IMR-90 (cell line): Measurements from ENCODE around the gene DAPK1.

Experiments used
- CEBPB ChIP-seq: IDR thresholded peaks from 2 replicates; pipeline ENCODE4 v1.6.1; 2012; ENCODE audit warnings: low read depth, low read length, improper control_type of control experiment
- CTCF ChIP-seq: conservative IDR thresholded peaks from 2 replicates; pipeline ENCODE4 v1.5.1; 2012; ENCODE audit warnings: mild to moderate bottlenecking, low read depth, low read length, improper control_type of control experiment
- MXI1 ChIP-seq: IDR thresholded peaks from 2 replicates; pipeline ENCODE4 v1.6.1; 2012; ENCODE audit warnings: low read depth, mild to moderate bottlenecking, low read length, moderate library complexity, borderline replicate concordance
- POLR2A ChIP-seq: IDR thresholded peaks from 2 replicates; pipeline ENCODE4 v1.6.1; 2012; ENCODE audit warnings: mild to moderate bottlenecking, low read depth, low read length
- RAD21 ChIP-seq: IDR thresholded peaks from 2 replicates; pipeline ENCODE4 v1.6.1; 2012; ENCODE audit warnings: low read length, improper control_type of control experiment
- RCOR1 ChIP-seq: IDR thresholded peaks from 2 replicates; pipeline ENCODE4 v1.6.1; 2012; ENCODE audit warnings: mild to moderate bottlenecking, low read length, improper control_type of control experiment; ENCODE audit not compliant: insufficient replicate concordance
- TF ChIP-seq, protein P1 (sequence below): fragments of 150-350 bp; IDR thresholded peaks from 2 replicates; pipeline ENCODE4 v1.6.1; 2017; ENCODE audit warnings: mild to moderate bottlenecking, antibody characterized with exemption, low read length, low read depth

DNA sequence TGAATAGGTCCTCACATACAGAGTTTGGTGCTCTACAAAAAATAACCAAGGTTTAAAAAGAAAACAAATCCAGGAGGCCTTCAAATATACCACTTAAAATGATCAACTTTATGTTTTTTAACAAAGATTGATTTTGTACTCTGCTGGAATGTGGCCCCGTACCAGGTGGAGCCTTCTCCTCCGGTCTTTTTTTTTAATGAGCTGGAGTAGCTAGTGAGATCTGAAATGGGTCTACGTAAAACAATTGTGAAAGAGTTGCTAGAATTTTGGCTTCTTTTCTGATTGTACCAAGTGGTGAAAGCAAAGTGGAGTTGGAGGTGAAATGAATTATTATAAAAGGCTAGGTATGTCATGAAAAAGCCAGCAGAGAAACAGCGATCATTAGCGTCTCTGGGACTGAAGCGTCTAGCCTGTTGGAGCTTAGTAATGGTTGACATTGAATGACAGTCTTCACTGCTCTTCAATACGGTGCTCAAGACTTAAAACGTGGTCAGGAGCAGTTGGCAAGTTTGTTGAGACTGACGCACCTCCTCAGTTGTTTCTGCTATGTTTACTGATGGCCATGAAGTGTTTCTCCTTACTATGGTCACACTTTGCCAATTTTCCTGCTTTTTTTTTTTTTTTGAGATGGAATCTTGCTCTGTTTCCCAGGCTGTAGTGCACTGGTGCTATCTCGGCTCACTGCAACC lies 84.4 kb downstream of the DAPK1 start:
- TF ChIP-seq CTCF (no peak), RAD21 (no peak), MXI1 (no peak), POLR2A (no peak), CEBPB (no peak), RCOR1 (no peak)
- TF ChIP-seq, protein P1, sequence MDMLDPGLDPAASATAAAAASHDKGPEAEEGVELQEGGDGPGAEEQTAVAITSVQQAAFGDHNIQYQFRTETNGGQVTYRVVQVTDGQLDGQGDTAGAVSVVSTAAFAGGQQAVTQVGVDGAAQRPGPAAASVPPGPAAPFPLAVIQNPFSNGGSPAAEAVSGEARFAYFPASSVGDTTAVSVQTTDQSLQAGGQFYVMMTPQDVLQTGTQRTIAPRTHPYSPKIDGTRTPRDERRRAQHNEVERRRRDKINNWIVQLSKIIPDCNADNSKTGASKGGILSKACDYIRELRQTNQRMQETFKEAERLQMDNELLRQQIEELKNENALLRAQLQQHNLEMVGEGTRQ = no peak
